Activated CD4-positive, CD25-positive, alpha-beta regulatory T cell treated with anti-CD3 and anti-CD28 coated beads, Interleukin-2, amount 50 U/mL, for 16 hours (primary cell): ENCODE measurements around the gene IL12RB2.
A peak's percentile ranks its signal among the peaks of the same experiment; 100 is the strongest.

Experiments
- DNase-seq: peaks from one replicate; pipeline ENCODE4 v3.0.0-alpha.2; 2020; ENCODE audit warnings: low read depth, low spot score

Gene IL12RB2

GRCh38 chr1:67307251-67308060 lies at the start of gene IL12RB2:
IL12RB2 (plus strand) TSS chr1:67307873; CDS start chr1:67320369, 12,496 bp downstream.
- DNase-seq, result no peak

DNA sequence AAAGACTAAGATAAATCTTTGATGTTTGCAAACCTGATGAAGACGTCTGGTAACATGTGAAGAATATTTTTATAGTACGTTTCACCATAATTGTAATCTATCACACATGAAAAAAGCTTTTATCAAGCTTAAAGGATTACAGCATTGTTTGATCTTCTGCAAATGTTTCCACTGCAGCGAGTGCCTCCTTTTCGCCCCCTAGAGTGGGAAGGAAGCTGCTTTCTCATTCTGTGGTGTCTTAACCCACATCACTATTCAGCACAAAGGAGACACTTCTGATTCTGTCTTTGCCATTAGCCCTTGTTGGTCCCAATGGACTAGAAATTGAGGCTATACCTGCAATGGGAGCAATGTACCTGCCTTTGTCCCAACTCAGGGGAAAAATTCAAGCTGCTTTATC lies 46.0 kb upstream of the IL12RB2 start:
- peak; percentile 10 for DNase-seq

- no peak for DNase-seq
Observed at GRCh38 chr1:67262735-67263134, 44.9 kb upstream of the IL12RB2 start.

DNA sequence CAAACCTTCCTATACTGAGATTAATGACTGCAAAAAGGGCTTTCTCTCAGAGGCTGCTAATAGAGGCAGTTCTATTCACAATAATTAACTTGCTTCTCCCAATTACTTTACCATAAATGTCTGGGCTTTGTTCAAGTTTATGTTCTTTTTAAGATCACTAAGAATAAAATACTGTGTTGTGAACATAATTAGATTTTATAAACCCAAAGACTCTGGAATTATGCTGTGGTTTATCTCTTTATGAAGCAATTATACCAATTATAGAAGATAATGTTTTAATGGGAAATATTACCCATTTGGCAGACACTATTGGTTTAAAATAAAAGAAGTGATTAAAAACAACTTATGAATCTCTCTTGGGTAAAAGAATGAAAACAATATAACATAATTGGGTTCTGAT lies 43.5 kb upstream of the IL12RB2 start:
- DNase-seq, result no peak

- DNase-seq, result no peak
Observed at GRCh38 chr1:67264899-67265298, 42.8 kb upstream of the IL12RB2 start.

- DNase-seq, result no peak
Observed at GRCh38 chr1:67269061-67269460, 38.6 kb upstream of the IL12RB2 start.

- no peak for DNase-seq
Observed at GRCh38 chr1:67270541-67270940, 37.1 kb upstream of the IL12RB2 start.

GRCh38 chr1:67273591-67273990 lies 34.1 kb upstream of the IL12RB2 start:
- no peak for DNase-seq

- DNase-seq, result no peak
Observed at GRCh38 chr1:67274623-67275325, 32.9 kb upstream of the IL12RB2 start.

- no peak for DNase-seq
Observed at GRCh38 chr1:67280696-67281095, 27.0 kb upstream of the IL12RB2 start.

GRCh38 chr1:67281244-67281643 lies 26.4 kb upstream of the IL12RB2 start:
- DNase-seq, result no peak

- no peak for DNase-seq
Observed at GRCh38 chr1:67285780-67286488, 21.7 kb upstream of the IL12RB2 start.

- DNase-seq, result no peak
Observed at GRCh38 chr1:67290236-67290635, 17.4 kb upstream of the IL12RB2 start.

GRCh38 chr1:67294836-67295617 lies 12.6 kb upstream of the IL12RB2 start:
- no peak for DNase-seq

- no peak for DNase-seq
Observed at GRCh38 chr1:67298762-67299161, 8.9 kb upstream of the IL12RB2 start.

DNA sequence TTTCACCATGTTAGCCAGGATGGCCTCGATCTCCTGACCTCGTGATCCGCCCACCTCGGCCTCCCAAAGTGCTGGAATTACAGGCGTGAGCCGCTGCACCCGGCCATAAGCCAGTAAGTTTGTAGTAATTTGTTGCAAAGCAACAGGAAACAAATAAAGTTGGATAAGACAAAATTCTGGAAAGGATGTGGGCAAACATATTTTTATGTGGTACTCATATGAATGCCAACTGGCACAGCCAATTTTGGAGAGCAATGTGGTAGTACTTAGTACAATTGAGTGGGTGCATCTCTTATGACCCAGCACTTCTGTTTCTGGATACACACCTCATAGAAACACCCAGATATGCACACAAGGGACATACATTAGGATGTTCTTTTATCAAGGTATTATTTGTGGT lies 8.4 kb upstream of the IL12RB2 start:
- DNase-seq, result no peak

DNA sequence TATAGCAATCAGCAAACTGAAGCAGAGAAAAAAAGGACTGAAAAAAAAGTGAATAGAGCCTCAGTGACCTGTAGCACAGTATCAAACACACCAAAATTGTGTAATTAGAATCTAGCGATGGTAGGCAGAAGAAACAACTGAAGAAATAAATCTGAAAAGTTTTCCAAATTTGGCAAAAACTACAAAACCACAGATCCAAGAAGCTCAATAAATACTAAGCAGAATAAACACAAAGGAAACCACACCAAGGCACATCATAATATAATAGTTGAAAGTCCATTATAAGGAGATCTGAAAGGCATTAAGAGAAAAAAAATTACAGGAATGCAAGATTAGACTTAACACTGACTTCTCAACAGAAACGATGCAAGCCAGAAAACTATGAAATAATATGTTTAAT lies 7.1 kb upstream of the IL12RB2 start:
- DNase-seq, result no peak

- DNase-seq, result no peak
Observed at GRCh38 chr1:67304023-67304422, 3.6 kb upstream of the IL12RB2 start.

DNA sequence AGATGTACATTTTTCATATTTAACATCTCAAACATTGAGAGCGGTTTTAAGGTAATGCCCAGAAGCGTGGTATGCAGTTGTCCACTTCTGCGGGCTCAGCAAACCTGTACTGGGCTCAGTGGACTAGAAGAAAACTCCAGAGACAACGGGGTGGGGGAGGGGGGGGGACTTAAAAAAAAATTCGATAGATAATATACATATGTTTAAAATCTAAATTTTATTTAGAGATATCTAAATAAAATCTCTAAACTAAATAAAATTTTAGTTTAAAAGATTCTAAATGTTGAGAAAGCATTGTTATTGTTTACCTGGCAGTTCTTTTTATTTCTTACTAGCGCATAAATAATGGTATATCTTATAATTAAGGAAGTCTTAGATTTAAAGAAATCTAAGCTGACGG lies 1.1 kb upstream of the IL12RB2 start:
- DNase-seq, result no peak

DNA sequence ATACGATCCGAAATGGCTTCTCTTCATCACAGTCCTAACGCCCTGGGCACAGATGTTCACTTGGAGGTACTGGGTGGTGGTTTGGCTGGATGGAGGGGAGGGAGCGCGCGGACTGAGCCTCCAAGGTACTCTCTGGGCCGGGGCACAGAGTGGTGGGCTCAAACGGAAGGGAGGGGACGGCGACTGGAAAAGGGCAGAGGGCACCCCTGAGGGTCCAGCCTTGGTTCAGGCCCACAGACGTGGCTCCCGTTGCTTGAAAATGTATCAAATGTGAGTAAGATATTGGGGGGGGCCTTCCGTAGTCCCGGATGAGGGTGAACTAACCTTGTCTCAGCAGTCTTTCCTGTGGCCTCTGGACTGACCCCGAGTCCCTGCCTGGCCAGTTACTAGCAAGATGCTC lies 463 bp downstream of the IL12RB2 start:
- no peak for DNase-seq

- no peak for DNase-seq
Observed at GRCh38 chr1:67312615-67313014, 4.9 kb downstream of the IL12RB2 start.
